Colonic mucosa (tissue), 4 donors: ENCODE data around the gene HSPA4. TPM values are rescaled to one million over a fixed set of nuclear protein-coding genes. Genes with fewer than 3 reads are reported as not detected.

Source experiments
- DNase-seq: peaks from one replicate; pipeline ENCODE4 v3.0.0-alpha.2; 2020
- H3K27ac ChIP-seq: fragments of 200-600 bp; one replicate; pipeline ENCODE4 v1.8.0; 2021
- H3K27me3 ChIP-seq: fragments of 200-600 bp; one replicate; pipeline ENCODE4 v1.8.0; 2021
- H3K36me3 ChIP-seq: fragments of 200-600 bp; one replicate; pipeline ENCODE4 v1.8.0; 2021
- H3K4me1 ChIP-seq: fragments of 200-600 bp; one replicate; pipeline ENCODE4 v1.8.0; 2021; ENCODE audit warnings: mild to moderate bottlenecking
- H3K4me3 ChIP-seq: fragments of 200-600 bp; one replicate; pipeline ENCODE4 v1.8.0; 2021
- H3K9ac ChIP-seq, 2 donors: one replicate each; pipeline ENCODE4 v1.7.0; 2013; ENCODE audit warnings: control low read depth in 2 of 2, low read depth in 2 of 2, low read length in 2 of 2
- H3K9me3 ChIP-seq: fragments of 200-600 bp; one replicate; pipeline ENCODE4 v1.8.0; 2021
- intact Hi-C: fragments of 100-400 bp; cut with DNase I; formaldehyde crosslinking; loops from one replicate; pipeline ENCODE4 v1.14.1; 2022
- total RNA-seq, 2 donors: library from RNA; stranded (reverse); fragmentation: NEBNext Ultra II Directional in 1 of 2; extraction: Animal tissue kit (Norgen Biotek cat#: 25700) in 1 of 2; gene quantifications; one replicate each; pipeline ENCODE4 v1.2.1, GENCODE V29; 2021
- TF ChIP-seq, protein P1 (sequence below): fragments of 200-600 bp; IDR thresholded peaks from one replicate; pipeline ENCODE4 v1.8.0; 2022; ENCODE audit warnings: antibody characterized with exemption, mild to moderate bottlenecking
- donor health status: healthy.
- donor health status: DM: no; HTN: no; CAD: no.
- donor health status: DM: no; HTN: no; CAD: no.

HSPA4 gene
- total RNA-seq, 2 donors from 2014 or later, result 91.2 to 132 TPM

DNA sequence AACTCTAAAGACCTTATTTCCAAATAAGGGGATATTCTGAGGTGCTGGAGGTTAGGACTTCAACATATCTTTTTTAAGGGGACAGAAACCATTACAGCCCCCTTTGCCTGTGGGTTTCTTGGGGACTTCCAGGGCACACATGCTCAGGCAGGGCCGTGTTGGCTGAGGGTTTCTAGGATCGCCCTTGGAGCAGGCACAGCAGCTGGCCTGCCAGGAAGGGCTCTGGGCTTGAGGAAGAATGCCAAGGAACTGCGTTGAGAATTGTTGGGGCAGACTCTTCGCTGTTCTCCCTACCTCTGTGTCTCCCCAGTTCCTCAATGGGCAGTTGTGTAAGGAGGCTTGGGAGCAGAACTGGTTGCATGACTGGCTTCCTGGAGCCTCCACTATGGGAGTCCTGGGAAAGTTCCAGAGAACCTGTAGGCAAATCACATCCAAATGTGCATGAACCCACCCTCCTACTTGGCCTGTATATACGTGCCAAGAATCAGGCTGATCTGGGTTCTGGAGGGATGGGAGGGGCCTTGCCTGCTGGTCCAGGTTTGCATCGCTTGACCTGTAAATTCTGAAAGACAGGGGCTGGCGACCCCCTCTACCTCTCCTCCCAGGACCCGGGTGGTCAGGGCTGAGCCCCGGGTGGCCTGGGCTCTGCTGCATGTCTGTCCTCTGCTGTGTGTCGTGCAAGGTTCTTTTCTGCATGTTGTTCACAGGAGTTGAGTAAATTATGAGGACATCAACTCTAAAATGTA, 65.5 kb downstream of the HSPA4 start:
- Histone ChIP-seq H3K9ac (no peak overlapping the region), H3K4me3 (no peak overlapping the region), H3K9me3 (no peaks in the 10 kb centered on the region), H3K4me1 (peaks cover 6% of the 10 kb centered on the region), H3K27ac (no peak overlapping the region), H3K36me3 (no peaks in the 10 kb centered on the region), H3K27me3 (no peaks in the 10 kb centered on the region)
- TF ChIP-seq, protein P1, sequence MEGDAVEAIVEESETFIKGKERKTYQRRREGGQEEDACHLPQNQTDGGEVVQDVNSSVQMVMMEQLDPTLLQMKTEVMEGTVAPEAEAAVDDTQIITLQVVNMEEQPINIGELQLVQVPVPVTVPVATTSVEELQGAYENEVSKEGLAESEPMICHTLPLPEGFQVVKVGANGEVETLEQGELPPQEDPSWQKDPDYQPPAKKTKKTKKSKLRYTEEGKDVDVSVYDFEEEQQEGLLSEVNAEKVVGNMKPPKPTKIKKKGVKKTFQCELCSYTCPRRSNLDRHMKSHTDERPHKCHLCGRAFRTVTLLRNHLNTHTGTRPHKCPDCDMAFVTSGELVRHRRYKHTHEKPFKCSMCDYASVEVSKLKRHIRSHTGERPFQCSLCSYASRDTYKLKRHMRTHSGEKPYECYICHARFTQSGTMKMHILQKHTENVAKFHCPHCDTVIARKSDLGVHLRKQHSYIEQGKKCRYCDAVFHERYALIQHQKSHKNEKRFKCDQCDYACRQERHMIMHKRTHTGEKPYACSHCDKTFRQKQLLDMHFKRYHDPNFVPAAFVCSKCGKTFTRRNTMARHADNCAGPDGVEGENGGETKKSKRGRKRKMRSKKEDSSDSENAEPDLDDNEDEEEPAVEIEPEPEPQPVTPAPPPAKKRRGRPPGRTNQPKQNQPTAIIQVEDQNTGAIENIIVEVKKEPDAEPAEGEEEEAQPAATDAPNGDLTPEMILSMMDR, result no peak
- DNase-seq, result no peak
- intact Hi-C loops, result no loop called here

DNA sequence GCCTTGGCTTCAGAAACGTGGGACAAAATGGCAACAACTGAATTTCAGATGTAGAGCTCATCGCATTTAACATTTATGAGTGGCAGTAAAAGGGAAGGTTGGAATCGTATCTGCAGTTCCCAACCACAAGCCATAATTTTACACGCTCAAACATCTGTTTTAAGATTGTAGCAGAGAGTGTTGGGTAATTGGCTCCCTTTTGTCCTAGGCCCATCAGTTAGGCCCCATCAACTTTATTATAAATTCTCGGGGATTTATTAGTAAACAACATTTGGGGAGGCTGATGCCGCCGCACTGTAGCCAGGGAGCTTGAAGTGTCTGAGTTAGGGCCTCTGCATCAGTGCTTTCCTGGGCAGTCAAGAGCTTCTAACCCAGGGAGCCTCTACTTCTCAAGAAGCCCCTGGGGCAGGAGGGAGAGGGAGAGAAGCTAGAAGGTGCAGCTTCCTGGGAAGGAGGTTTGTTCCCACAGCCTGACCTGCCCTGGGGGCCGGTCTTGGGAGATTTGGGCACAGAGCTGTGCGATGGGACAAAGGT, 66.2 kb downstream of the HSPA4 start:
- Histone ChIP-seq H3K36me3 (no peaks in the 10 kb centered on the region), H3K4me1 (peaks cover 6% of the 10 kb centered on the region), H3K4me3 (no peak overlapping the region), H3K27me3 (no peaks in the 10 kb centered on the region), H3K9me3 (no peaks in the 10 kb centered on the region), H3K27ac (no peak overlapping the region), H3K9ac (no peak overlapping the region)
- TF ChIP-seq, protein P1, result no peak
- no peak for DNase-seq
- intact Hi-C loops, result no loop called here

DNA sequence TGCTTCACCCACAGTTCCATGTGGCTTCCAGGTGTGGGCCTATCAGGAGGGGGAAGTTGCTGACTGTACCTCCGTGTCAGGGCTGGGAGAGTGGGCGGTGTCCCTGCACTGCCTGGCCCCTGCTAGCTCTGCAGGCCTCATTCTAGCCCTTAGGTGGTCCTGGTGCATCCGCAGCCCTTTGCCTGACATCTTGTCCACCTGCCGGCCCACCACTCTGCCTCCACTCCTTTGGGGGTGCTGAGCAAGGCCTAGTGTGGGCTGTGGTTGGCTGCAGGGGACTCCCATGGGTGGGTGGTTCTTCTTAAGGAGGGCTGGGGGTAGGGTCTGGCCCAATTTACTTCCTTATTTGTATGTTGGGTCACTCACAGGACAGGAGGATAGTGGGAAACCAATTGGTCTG, 66.9 kb downstream of the HSPA4 start:
- Histone ChIP-seq H3K4me3 (no peak overlapping the region), H3K9ac (no peak overlapping the region), H3K9me3 (no peaks in the 10 kb centered on the region), H3K27me3 (no peaks in the 10 kb centered on the region), H3K4me1 (peaks cover 6% of the 10 kb centered on the region), H3K27ac (no peak overlapping the region), H3K36me3 (no peaks in the 10 kb centered on the region)
- intact Hi-C loops, result no loop called here
- TF ChIP-seq, protein P1, result no peak
- no peak for DNase-seq

DNA sequence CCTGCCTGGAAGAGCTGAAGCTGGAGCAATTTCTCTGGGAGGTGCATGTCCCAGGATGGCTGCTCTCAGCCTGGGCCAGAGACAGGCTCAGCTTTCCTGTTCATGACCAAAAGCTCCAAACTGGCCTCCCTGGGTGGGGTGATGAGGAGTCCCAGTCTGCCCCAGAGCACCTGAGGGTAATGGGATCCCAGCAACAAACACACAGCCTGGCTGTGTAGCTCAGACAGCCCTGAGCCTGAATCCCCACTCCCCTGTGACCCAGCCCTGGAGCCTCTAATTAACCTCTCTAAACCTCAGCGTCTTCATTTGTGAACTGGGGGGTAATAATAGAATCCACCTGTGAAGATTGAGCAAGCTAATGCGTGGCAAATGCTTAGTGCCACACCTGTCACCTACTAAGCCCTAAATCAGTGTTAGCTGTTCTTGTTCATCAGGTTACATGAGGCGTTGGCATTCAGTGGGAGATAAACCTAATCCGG, 67.5 kb downstream of the HSPA4 start:
- no peaks in the 10 kb centered on the region for H3K9me3 ChIP-seq
- no peak overlapping the region for H3K4me3 ChIP-seq
- no peaks in the 10 kb centered on the region for H3K36me3 ChIP-seq
- no peak overlapping the region for H3K27ac ChIP-seq
- intact Hi-C loops, result no loop called here
- no peak for DNase-seq
- no peaks in the 10 kb centered on the region for H3K27me3 ChIP-seq
- peaks cover 6% of the 10 kb centered on the region for H3K4me1 ChIP-seq
- no peak overlapping the region for H3K9ac ChIP-seq
- TF ChIP-seq, protein P1, result no peak

DNA sequence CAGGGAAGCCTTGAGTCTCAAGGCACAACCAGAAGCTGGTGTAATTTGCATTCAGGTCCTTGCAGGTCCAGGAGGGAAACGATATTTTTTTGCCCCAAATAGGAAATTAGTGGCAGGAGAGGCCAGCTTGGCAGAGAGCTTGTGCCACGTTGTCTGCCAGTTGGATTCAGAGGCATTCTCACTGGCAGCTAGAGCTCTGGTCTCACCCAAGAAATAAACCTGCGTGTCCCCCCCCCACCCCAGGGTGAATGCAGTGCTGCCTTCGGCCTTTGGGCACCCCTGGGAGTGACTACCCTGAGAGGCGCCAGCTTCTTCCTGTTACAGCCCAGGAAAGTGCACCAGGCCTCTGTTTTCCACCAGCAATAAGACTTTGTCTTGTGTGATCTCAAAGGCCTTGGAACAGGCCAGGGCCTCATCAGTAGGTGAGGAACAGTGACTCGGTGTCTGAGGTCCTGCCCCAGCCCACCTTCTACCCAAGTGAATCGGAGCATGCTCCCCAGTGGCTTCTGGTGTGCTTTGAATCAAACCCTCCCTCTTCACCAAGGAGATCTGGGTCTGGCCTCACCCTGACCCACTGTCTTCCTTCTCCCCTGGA, 68.4 kb downstream of the HSPA4 start:
- no peak for DNase-seq
- H3K4me1 ChIP-seq, result peaks cover 6% of the 10 kb centered on the region
- TF ChIP-seq, protein P1, result no peak
- H3K27me3 ChIP-seq, result no peaks in the 10 kb centered on the region
- no peak overlapping the region for H3K9ac ChIP-seq
- no peaks in the 10 kb centered on the region for H3K9me3 ChIP-seq
- no peaks in the 10 kb centered on the region for H3K36me3 ChIP-seq
- H3K27ac ChIP-seq, result no peak overlapping the region
- no peak overlapping the region for H3K4me3 ChIP-seq
- intact Hi-C loops, result no loop called here
